GM12878 (cell line): Measurements from ENCODE around the gene LTBP4. TPM values are rescaled to one million over a fixed set of nuclear protein-coding genes. Genes with fewer than 3 reads are reported as not detected.

ENCODE experiments used
- ATAC-seq: fragments of 200-7000 bp; cut with Tn5 transposase; 3 replicates; pipeline ENCODE4 v1.9.1; 2020; ENCODE audit warnings: mild to moderate bottlenecking, moderate library complexity
- BruUV-seq: library from RNA; stranded (reverse); fragments of 400-500 nt; replicated peaks from 2 replicates; lab custom pipeline; 2021; lab: Mats Ljungman, UMichigan
- CTCF ChIA-PET: fragments of 300-600 bp; sonication (Branson Sonifier 250); formaldehyde crosslinking; extraction: SDS; loops from one replicate; lab custom pipeline; 2021; ENCODE audit warnings: inconsistent platforms; lab: Yijun Ruan, JAX
- POLR2A ChIA-PET: fragments of 350-600 bp; formaldehyde crosslinking; extraction: SDS; loops from one replicate; lab custom pipeline; 2021; ENCODE audit warnings: inconsistent platforms; lab: Charles Lee
- RAD21 ChIA-PET: fragments of 300-600 bp; sonication (Branson Sonifier 250); formaldehyde crosslinking; loops from one replicate; lab custom pipeline; 2023; ENCODE audit warnings: antibody characterized with exemption; ENCODE audit not compliant: unreplicated experiment; lab: Charles Lee
- SMC1A ChIA-PET: fragments of 300-600 bp; sonication (Branson Sonifier 250); formaldehyde crosslinking; loops from one replicate; lab custom pipeline; 2023; ENCODE audit not compliant: unreplicated experiment, uncharacterized antibody; lab: Charles Lee
- DNase-seq: peaks from one replicate; pipeline ENCODE4 v3.0.0-alpha.2; 2011; ENCODE audit warnings: low read depth, low spot score
- FAIRE-seq: peaks from 3 replicates; lab custom pipeline; 2011; peaks lifted over from hg19 to GRCh38; lab: Jason Lieb, UNC
- H2AFZ ChIP-seq: 2 replicates; pipeline ENCODE4 v1.6.0; 2011; ENCODE audit warnings: low read depth, low read length, control low read depth; ENCODE audit not compliant: control insufficient read depth
- H3K27ac ChIP-seq: 2 replicates; pipeline ENCODE4 v1.5.1; 2011; ENCODE audit warnings: control low read depth; ENCODE audit not compliant: control insufficient read depth, insufficient read depth
- H3K27me3 ChIP-seq, 2 experiments: replicated peaks in 1 of 2; 2 replicates each; pipeline versions ENCODE4 v1.6.0 to v1.6.1; 2011; ENCODE audit warnings: low read length in 1 of 2; ENCODE audit not compliant: control insufficient read depth in 2 of 2, insufficient read depth in 2 of 2
- H3K36me3 ChIP-seq, 2 experiments: 2 replicates each; pipeline ENCODE4 v1.5.1; 2011; ENCODE audit warnings: low read length in 1 of 2; ENCODE audit not compliant: control insufficient read depth in 2 of 2, insufficient read depth in 2 of 2
- H3K4me1 ChIP-seq: 2 replicates; pipeline ENCODE4 v1.6.1; 2011; ENCODE audit warnings: mild to moderate bottlenecking, low read length, moderate library complexity, mixed read lengths; ENCODE audit not compliant: control insufficient read depth, insufficient read depth
- H3K4me2 ChIP-seq: 2 replicates; pipeline ENCODE4 v1.6.0; 2011; ENCODE audit warnings: control low read depth; ENCODE audit not compliant: control insufficient read depth, insufficient read depth
- H3K4me3 ChIP-seq: fragments of 200-600 bp; sonication (generic); 2 replicates; pipeline ENCODE4 v1.5.1; 2016
- H3K79me2 ChIP-seq: 2 replicates; pipeline ENCODE4 v1.6.0; 2011; ENCODE audit warnings: low read length; ENCODE audit not compliant: control insufficient read depth, insufficient read depth
- H3K9ac ChIP-seq: 2 replicates; pipeline ENCODE4 v1.8.0; 2011; ENCODE audit warnings: low read length, control low read depth, mixed read lengths; ENCODE audit not compliant: control insufficient read depth, insufficient read depth
- H3K9me3 ChIP-seq: replicated peaks from 3 replicates; pipeline ENCODE4 v1.5.1; 2011; ENCODE audit warnings: mild to moderate bottlenecking, low read length; ENCODE audit not compliant: control insufficient read depth, insufficient read depth
- H4K20me1 ChIP-seq: 2 replicates; pipeline ENCODE4 v1.6.0; 2011; ENCODE audit not compliant: control insufficient read depth, insufficient read depth
- CHD4 ChIP-seq: fragments of 200-600 bp; sonication (generic); IDR thresholded peaks from 2 replicates; pipeline ENCODE4 v1.6.1; 2016; ENCODE audit warnings: mild to moderate bottlenecking
- E2F8 ChIP-seq: fragments of 450-650 bp; IDR thresholded peaks from 2 replicates; pipeline ENCODE4 v1.6.1; 2018; ENCODE audit warnings: mild to moderate bottlenecking, low read depth, moderate library complexity; ENCODE audit not compliant: partially characterized antibody
- ESRRA ChIP-seq: IDR thresholded peaks from 2 replicates; pipeline ENCODE4 v1.6.1; 2012; ENCODE audit warnings: mild to moderate bottlenecking, low read length, improper control_type of control experiment
- PKNOX1 ChIP-seq: fragments of 450-650 bp; IDR thresholded peaks from 2 replicates; pipeline ENCODE4 v1.6.1; 2016; ENCODE audit warnings: mild to moderate bottlenecking
- USF2 ChIP-seq: IDR thresholded peaks from 2 replicates; pipeline ENCODE4 v1.6.1; 2011; ENCODE audit warnings: low read depth, low read length, improper control_type of control experiment, borderline replicate concordance
- ZBTB4 ChIP-seq: fragments of 450-650 bp; formaldehyde crosslinking; IDR thresholded peaks from 2 replicates; pipeline ENCODE4 v1.4.0; 2022; ENCODE audit warnings: mild to moderate bottlenecking, moderate library complexity
- WGBS: methylation state at CpG from one replicate; pipeline ENCODE4 v1.1.6; 2016; ENCODE audit warnings: low lambda C conversion rate; ENCODE audit not compliant: insufficient replicate concordance, insufficient coverage; ENCODE audit errors: missing lambda C conversion rate; 5-methylcytosine and 5-hydroxymethylcytosine counted together
- in situ Hi-C: fragments of 300-500 bp; cut with MboI; formaldehyde crosslinking; loops from 9 replicates; pipeline ENCODE4 v1.14.3; 2018; ENCODE audit warnings: mixed read lengths
- intact Hi-C: fragments of 100-400 bp; cut with micrococcal nuclease; formaldehyde crosslinking; loops from one replicate; pipeline ENCODE4 v1.14.2; 2022; ENCODE audit not compliant: unreplicated experiment
- polyA plus RNA-seq, 11 experiments: library from polyadenylated mRNA; depleted of rRNA in 4 of 11; unstranded in 6 of 11; stranded (reverse) in 5 of 11; fragments of >200 nt; fragmentation: Nextera tagmentation in 4 of 11; fragmentation: Illumina TruSeq in 1 of 11; extraction: Ambion mirVana in 4 of 11; extraction: Trizol in 1 of 11; gene quantifications; 1 replicate in 1 of 11; 2 replicates in 10 of 11; pipeline versions ENCODE4 v1.2.1 to v1.2.3, GENCODE V29; 2011 to 2016; ENCODE audit warnings: inconsistent platforms in 2 of 11, missing spikeins in 2 of 11, low read depth in 1 of 11
- total RNA-seq, 4 experiments: library from RNA; depleted of rRNA in 3 of 4; stranded (reverse); fragments of >200 nt in 3 of 4; fragmentation: Illumina TruSeq in 1 of 4; extraction: Trizol in 1 of 4; gene quantifications; 2 replicates each; pipeline versions ENCODE4 v1.2.1 to v1.2.3, GENCODE V29; 2013 to 2021

Gene LTBP4
- total and polyA plus RNA-seq, 10 of the 15 experiments (the other 5 are each of a cell fraction or from before 2014, with no cell fraction given) = 0.09 to 34.6 (median 8.5) TPM; not detected in 1

- intact Hi-C loops = no loop called here
- DNase-seq = no peak
- Histone ChIP-seq H3K4me1 (peaks cover 5% of the 10 kb centered on the region; the same call in 1 of the 2 replicates), H3K27me3 (no peaks in the 10 kb centered on the region), H4K20me1 (no peaks in the 10 kb centered on the region), H3K27ac (no peak overlapping the region), H3K79me2 (no peaks in the 10 kb centered on the region), H3K9me3 (no peaks in the 10 kb centered on the region), H3K4me2 (no peak overlapping the region), H3K36me3 (no peaks in the 10 kb centered on the region), H3K9ac (no peak overlapping the region), H2AFZ (no peak overlapping the region), H3K4me3 (no peak overlapping the region)
- in situ Hi-C loops = no loop called here
- ChIA-PET SMC1A (no interaction called here), CTCF (interaction anchor here (1.2 kb wide), 1 partner anchor 497 kb away, joined by 3 read pairs; no protein-coding TSS in a partner anchor), RAD21 (no interaction called here), POLR2A (no interaction called here)
- 82% methylated on average over 18 of the region's 18 CpGs for WGBS
- no peak for FAIRE-seq
- no TSS peak for BruUV-seq
- TF ChIP-seq USF2 = no peak
- ATAC-seq = no peak
Observed at GRCh38 chr19:40642051-40642706, 41.0 kb downstream of the LTBP4 start.

- Histone ChIP-seq H3K9ac (no peak overlapping the region), H3K4me2 (no peak overlapping the region), H3K36me3 (no peaks in the 10 kb centered on the region), H3K79me2 (no peaks in the 10 kb centered on the region), H3K4me1 (peaks cover 5% of the 10 kb centered on the region; the same call in 1 of the 2 replicates), H2AFZ (no peak overlapping the region), H3K9me3 (no peaks in the 10 kb centered on the region), H3K27ac (no peak overlapping the region), H3K27me3 (no peaks in the 10 kb centered on the region), H3K4me3 (no peak overlapping the region), H4K20me1 (no peaks in the 10 kb centered on the region)
- in situ Hi-C loops = no loop called here
- ChIA-PET SMC1A (no interaction called here), CTCF (interaction anchor here (0.7 to 3.8 kb wide), 3 partner anchors 8 to 497 kb away, joined by 3 to 33 read pairs (median 3); no protein-coding TSS in a partner anchor), RAD21 (no interaction called here), POLR2A (no interaction called here)
- WGBS = 51% methylated on average over 7 of the region's 8 CpGs
- intact Hi-C loops = no loop called here
- DNase-seq (no peak), ATAC-seq (no peak), FAIRE-seq (no peak)
- BruUV-seq = no TSS peak
- TF ChIP-seq PKNOX1 (no peak), ESRRA (no peak), E2F8 (no peak), ZBTB4 (CRISPR knock-in tag) (no peak), CHD4 (no peak)
Observed at GRCh38 chr19:40642757-40643305, 41.7 kb downstream of the LTBP4 start.
